NCI-H510A treated with DMSO at 0.1 percent for 48 hours (cell line): Measurements from ENCODE around the gene SOX9.
A peak's percentile ranks its signal among the peaks of the same experiment; 100 is the strongest.
"Not testable (repeated sequence)": the region's sequence is repeated elsewhere in the genome, so short reads cannot be mapped to it uniquely, and the experiment has no call there.

ENCODE experiments used
- DNase-seq: peaks from one replicate; lab custom pipeline; 2025; lab: John Stamatoyannopoulos, UW

Gene SOX9

GRCh38 chr17:72126575-72127486, 6.0 kb downstream of the SOX9 start:
- no peak for DNase-seq

GRCh38 chr17:72128039-72128438, 7.2 kb downstream of the SOX9 start:
- no peak for DNase-seq

- DNase-seq = no peak
These were observed 14.0 kb downstream of the SOX9 start for GRCh38 chr17:72134608-72135394.

- no peak for DNase-seq
These were observed 14.9 kb downstream of the SOX9 start for GRCh38 chr17:72135546-72136325.

- DNase-seq = no peak
These were observed 15.9 kb downstream of the SOX9 start for GRCh38 chr17:72136692-72137091.

GRCh38 chr17:72137161-72137560, 16.3 kb downstream of the SOX9 start:
- DNase-seq = no peak

GRCh38 chr17:72139212-72139611, 18.4 kb downstream of the SOX9 start:
- DNase-seq = no peak

- no peak for DNase-seq
These were observed 20.5 kb downstream of the SOX9 start for GRCh38 chr17:72141336-72141735.

- DNase-seq = not testable (repeated sequence)
These were observed 21.3 kb downstream of the SOX9 start for GRCh38 chr17:72142097-72142496.

- DNase-seq = peak; percentile 67
These were observed 21.8 kb downstream of the SOX9 start for GRCh38 chr17:72142614-72143013.

GRCh38 chr17:72143245-72143644, 22.4 kb downstream of the SOX9 start:
- peak; percentile 84 for DNase-seq

GRCh38 chr17:72144101-72144500, 23.3 kb downstream of the SOX9 start:
- DNase-seq = no peak

GRCh38 chr17:72145562-72145961, 24.7 kb downstream of the SOX9 start:
- no peak for DNase-seq

GRCh38 chr17:72145962-72146361, 25.1 kb downstream of the SOX9 start:
- DNase-seq = no peak

GRCh38 chr17:72146371-72146770, 25.6 kb downstream of the SOX9 start:
- no peak for DNase-seq

- no peak for DNase-seq
These were observed 30.0 kb downstream of the SOX9 start for GRCh38 chr17:72150632-72151460.

GRCh38 chr17:72151565-72152386, 31.0 kb downstream of the SOX9 start:
- peak; percentile 44 for DNase-seq

GRCh38 chr17:72152387-72152929, 31.6 kb downstream of the SOX9 start:
- DNase-seq = no peak

- no peak for DNase-seq
These were observed 38.4 kb downstream of the SOX9 start for GRCh38 chr17:72158895-72159885.
